ENCODE results near the gene RFC3. TPM values are rescaled to one million over a fixed set of nuclear protein-coding genes. Genes with fewer than 3 reads are reported as not detected.

RFC3 gene
- total RNA-seq, 2 donors from 2014 or later, result 2.6 to 6.3 TPM

GRCh38 chr13:33825083-33825482 is 7.1 kb downstream of the RFC3 start:
- H3K4me1 ChIP-seq (ENCODE audit: control insufficient read depth in 1 of 2, low read depth in 2 of 2), result no peaks in the 10 kb centered on the region
- TF ChIP-seq CTCF (IDR thresholded peaks at IDR 0.05), result no peak
- no peaks in the 10 kb centered on the region for H3K36me3 ChIP-seq
- H3K27ac ChIP-seq, result no peak overlapping the region
- H3K9me3 ChIP-seq, result no peaks in the 10 kb centered on the region
- no peaks in the 10 kb centered on the region for H3K27me3 ChIP-seq (replicated peaks; ENCODE audit: insufficient read depth)
- DNase-seq (ENCODE audit: low spot score), result no peak
- no peak overlapping the region for H3K4me3 ChIP-seq
- no peak for ATAC-seq (ENCODE audit: insufficient number of reproducible peaks, low FRiP score, low read depth)

GRCh38 chr13:33827139-33827538 is 9.2 kb downstream of the RFC3 start:
- Histone ChIP-seq H3K9me3 (no peaks in the 10 kb centered on the region), H3K27ac (no peak overlapping the region), H3K4me1 (ENCODE audit: control insufficient read depth in 1 of 2, low read depth in 2 of 2) (no peaks in the 10 kb centered on the region), H3K36me3 (peaks cover 10% of the 10 kb centered on the region), H3K4me3 (no peak overlapping the region), H3K27me3 (replicated peaks; ENCODE audit: insufficient read depth) (no peaks in the 10 kb centered on the region)
- DNase-seq (ENCODE audit: low spot score) (no peak), ATAC-seq (ENCODE audit: insufficient number of reproducible peaks, low FRiP score, low read depth) (no peak)
- TF ChIP-seq CTCF (IDR thresholded peaks at IDR 0.05), result no peak

GRCh38 chr13:33828431-33829129 is 10.6 kb downstream of the RFC3 start:
- no peaks in the 10 kb centered on the region for H3K27me3 ChIP-seq (replicated peaks; ENCODE audit: insufficient read depth)
- no peak overlapping the region for H3K27ac ChIP-seq
- TF ChIP-seq CTCF (IDR thresholded peaks at IDR 0.05), result no peak
- ATAC-seq (ENCODE audit: insufficient number of reproducible peaks, low FRiP score, low read depth) (no peak), DNase-seq (ENCODE audit: low spot score) (no peak)
- no peaks in the 10 kb centered on the region for H3K9me3 ChIP-seq
- H3K4me1 ChIP-seq (ENCODE audit: control insufficient read depth in 1 of 2, low read depth in 2 of 2), result no peaks in the 10 kb centered on the region
- H3K4me3 ChIP-seq, result no peak overlapping the region
- peaks cover 10% of the 10 kb centered on the region for H3K36me3 ChIP-seq

- ATAC-seq (ENCODE audit: insufficient number of reproducible peaks, low FRiP score, low read depth) (no peak), DNase-seq (ENCODE audit: low spot score) (no peak)
- Histone ChIP-seq H3K27me3 (replicated peaks; ENCODE audit: insufficient read depth) (no peaks in the 10 kb centered on the region), H3K9me3 (no peaks in the 10 kb centered on the region), H3K36me3 (peaks cover 10% of the 10 kb centered on the region), H3K4me1 (ENCODE audit: control insufficient read depth in 1 of 2, low read depth in 2 of 2) (no peaks in the 10 kb centered on the region), H3K27ac (no peak overlapping the region), H3K4me3 (no peak overlapping the region)
- TF ChIP-seq CTCF (IDR thresholded peaks at IDR 0.05), result no peak
These were observed 14.9 kb downstream of the RFC3 start for GRCh38 chr13:33832872-33833271.

- Histone ChIP-seq H3K27me3 (replicated peaks; ENCODE audit: insufficient read depth) (no peaks in the 10 kb centered on the region), H3K27ac (no peak overlapping the region), H3K4me3 (no peak overlapping the region), H3K36me3 (no peaks in the 10 kb centered on the region), H3K9me3 (no peaks in the 10 kb centered on the region), H3K4me1 (ENCODE audit: control insufficient read depth in 1 of 2, low read depth in 2 of 2) (no peaks in the 10 kb centered on the region)
- no peak for TF ChIP-seq CTCF (IDR thresholded peaks at IDR 0.05)
- no peak for ATAC-seq (ENCODE audit: insufficient number of reproducible peaks, low FRiP score, low read depth)
- DNase-seq (ENCODE audit: low spot score), result no peak
These were observed 20.7 kb downstream of the RFC3 start for GRCh38 chr13:33838647-33839046.

Measured in thoracic aorta (tissue), 2 donors.